ENCODE results near the gene NCKAP5. TPM values are rescaled to one million over a fixed set of nuclear protein-coding genes. Genes with fewer than 3 reads are reported as not detected.

Gene NCKAP5
- polyA plus RNA-seq, 1 donor: 3.3 TPM

GRCh38 chr2:132667706-132668105, 900.6 kb downstream of the NCKAP5 start:
- DNase-seq (ENCODE audit: low read depth): no peak

DNA sequence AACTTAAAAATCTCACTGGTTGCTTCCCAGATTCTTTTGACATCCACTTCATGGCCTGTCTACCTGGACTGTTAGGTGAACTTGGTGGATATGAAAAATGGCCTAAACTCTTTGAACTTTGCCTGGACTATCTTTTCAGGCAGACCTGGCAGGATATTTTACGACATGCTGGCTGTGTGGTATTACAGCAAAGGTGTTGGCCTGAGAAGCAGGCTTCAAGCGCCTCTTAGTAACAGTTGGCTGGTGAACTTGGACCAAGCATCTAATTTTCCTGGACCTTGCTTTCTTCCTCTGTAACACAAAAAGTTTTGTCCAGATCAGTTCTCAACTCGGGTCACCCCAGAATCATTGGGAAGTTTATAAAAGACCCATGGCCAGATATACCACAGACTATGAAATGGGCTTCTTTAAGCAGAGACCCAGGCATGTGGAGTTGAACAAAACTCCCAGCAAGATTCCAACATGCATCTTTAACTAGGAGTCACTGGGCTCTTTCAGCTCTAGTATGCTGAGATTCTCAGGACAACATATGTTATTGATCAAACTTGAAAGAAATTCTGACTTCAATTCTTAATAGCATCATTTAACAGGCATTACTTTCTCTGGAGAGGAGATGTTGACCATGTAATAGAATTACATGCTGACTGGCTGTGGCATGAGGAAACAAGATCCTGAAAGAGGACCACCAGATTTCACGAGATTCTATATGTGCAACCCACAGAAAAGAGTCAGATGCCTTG, 902.7 kb downstream of the NCKAP5 start:
- DNase-seq (ENCODE audit: low read depth): no peak

GRCh38 chr2:132664096-132664495, 904.2 kb downstream of the NCKAP5 start:
- DNase-seq (ENCODE audit: low read depth): no peak

- DNase-seq (ENCODE audit: low read depth): no peak
These were observed 905.5 kb downstream of the NCKAP5 start for GRCh38 chr2:132662732-132663131.

- no peak for DNase-seq (ENCODE audit: low read depth)
These were observed 908.9 kb downstream of the NCKAP5 start for GRCh38 chr2:132659331-132659730.

DNA sequence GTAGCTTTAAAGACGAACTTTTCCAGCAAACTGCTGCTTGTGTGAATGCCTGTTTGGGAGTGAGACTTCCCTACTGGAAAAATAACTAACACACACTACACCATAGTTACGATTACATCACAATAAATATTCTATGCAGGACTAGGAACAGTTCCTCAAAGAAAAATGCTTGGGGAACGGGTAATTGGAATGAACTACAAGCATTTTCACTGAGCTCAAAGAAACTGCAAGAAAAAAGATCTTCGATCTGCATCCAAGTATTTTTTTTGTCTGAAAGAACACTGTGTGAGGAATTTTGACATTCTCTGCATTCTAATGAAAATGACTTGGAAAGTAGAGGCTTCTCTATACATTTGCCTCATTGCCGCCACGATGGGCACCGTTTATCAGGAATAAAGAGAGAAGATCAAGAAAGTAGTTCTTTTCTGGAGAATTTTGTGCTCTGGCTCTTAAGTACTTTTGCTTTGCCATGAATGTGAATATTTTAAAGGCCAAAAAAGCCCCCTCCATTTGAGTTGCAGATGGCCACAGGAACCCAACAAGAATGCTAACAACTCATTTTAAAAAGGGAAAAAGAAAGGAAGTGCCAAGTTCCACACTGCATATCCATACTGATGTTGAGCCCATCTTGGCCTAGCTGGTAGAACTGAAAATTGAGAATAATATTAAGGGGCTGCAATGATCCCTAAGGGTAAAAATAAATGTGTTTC, 911.8 kb downstream of the NCKAP5 start:
- peak; percentile 41 for DNase-seq (ENCODE audit: low read depth)

- no peak for DNase-seq (ENCODE audit: low read depth)
These were observed 913.3 kb downstream of the NCKAP5 start for GRCh38 chr2:132654968-132655367.

- DNase-seq (ENCODE audit: low read depth): no peak
These were observed 913.9 kb downstream of the NCKAP5 start for GRCh38 chr2:132654335-132654734.

GRCh38 chr2:132652474-132652873, 915.8 kb downstream of the NCKAP5 start:
- DNase-seq (ENCODE audit: low read depth): no peak

GRCh38 chr2:132651115-132652045, 916.9 kb downstream of the NCKAP5 start:
- no peak for DNase-seq (ENCODE audit: low read depth)

DNA sequence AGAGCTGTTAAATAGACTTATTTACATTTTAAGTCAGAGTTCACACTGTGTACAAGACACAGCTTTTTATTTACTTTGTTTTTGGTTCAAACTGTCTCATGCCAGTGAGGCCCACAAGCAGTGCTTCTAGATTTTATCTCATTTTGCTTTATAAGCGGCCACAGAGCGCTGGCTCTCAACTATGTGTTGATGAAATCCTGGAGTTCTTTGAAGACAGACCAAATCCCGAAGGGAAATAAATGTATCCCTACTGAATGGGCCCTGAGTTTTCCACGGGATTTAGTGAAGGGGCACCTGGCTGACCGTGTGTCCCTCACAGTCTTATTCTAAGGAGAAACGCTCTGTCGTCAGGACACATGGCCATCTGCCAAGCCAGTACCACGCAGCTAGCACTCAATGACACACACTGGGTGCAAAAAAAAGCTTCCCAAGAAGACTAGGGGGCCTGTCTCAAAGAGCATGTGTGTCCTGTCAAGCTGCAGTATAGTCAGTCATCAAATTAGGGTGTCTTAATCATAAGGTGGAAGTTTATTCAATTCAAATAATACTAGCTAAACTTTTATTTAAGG, 921.6 kb downstream of the NCKAP5 start:
- no peak for DNase-seq (ENCODE audit: low read depth)

DNA sequence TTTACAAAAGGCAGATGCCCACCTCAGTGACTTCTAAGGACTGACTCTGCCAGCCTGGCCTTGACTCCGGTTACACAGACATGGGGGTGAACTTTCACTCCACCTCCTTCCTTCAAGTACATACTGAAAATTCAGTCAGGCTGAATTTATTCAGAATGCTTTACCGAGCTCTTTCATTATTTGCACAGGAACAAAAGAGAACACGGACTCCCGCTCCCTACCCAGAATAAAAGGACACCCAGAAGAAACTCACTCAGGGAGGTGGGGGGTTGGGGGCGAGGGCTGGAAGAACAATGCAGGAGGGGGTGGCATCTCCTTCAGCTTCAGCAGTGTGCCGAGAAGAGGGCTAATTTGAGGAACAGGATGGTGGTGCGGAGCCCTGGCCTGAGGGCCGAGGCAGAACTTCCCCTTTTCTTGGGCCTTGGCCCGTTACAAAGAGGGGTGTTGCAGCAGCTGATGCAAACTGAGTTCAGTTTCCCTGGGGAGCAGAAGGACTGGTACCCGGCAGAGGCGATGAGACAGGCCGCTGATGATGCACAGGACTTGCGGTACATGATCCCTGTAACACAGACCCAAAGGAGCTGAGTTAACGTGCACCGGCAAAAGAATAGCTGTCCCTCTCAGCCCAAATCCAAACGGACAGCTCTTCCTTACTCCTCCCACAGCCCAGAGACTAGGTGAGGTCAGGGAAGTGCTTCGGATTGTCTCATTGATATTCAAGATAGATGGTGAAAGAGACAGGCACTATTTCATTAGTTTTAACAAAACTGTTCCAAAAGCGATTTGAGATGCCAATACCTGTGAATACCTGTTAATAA, 922.3 kb downstream of the NCKAP5 start:
- no peak for DNase-seq (ENCODE audit: low read depth)

DNA sequence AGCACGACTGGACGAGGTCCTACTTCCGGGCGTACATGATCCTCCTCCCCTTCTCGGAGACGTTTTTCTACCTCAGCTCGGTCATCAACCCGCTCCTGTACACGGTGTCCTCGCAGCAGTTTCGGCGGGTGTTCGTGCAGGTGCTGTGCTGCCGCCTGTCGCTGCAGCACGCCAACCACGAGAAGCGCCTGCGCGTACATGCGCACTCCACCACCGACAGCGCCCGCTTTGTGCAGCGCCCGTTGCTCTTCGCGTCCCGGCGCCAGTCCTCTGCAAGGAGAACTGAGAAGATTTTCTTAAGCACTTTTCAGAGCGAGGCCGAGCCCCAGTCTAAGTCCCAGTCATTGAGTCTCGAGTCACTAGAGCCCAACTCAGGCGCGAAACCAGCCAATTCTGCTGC, 923.1 kb downstream of the NCKAP5 start:
- no peak for DNase-seq (ENCODE audit: low read depth)

DNA sequence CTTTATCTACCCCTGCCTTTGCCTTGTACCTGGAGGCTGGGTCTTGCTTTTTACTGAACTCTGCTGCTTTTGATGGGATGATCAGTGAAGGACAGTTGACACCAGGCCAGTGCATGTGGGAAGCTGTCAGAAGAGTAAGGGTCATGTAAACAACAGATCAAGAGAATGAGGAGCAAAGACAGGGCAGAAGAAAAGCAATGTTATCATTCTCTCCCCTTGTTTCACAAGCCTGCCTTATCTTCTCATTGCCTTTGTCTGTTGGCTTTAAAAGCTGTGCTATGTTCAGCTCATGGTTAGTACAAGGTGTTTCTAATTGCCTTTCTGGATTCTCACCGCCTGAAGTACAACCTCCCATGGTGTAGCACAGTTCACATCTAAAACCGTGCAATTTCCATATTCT, 925.8 kb downstream of the NCKAP5 start:
- no peak for DNase-seq (ENCODE audit: low read depth)

GRCh38 chr2:132641819-132642218, 926.4 kb downstream of the NCKAP5 start:
- DNase-seq (ENCODE audit: low read depth): no peak

GRCh38 chr2:132640116-132640515, 928.1 kb downstream of the NCKAP5 start:
- no peak for DNase-seq (ENCODE audit: low read depth)

DNA sequence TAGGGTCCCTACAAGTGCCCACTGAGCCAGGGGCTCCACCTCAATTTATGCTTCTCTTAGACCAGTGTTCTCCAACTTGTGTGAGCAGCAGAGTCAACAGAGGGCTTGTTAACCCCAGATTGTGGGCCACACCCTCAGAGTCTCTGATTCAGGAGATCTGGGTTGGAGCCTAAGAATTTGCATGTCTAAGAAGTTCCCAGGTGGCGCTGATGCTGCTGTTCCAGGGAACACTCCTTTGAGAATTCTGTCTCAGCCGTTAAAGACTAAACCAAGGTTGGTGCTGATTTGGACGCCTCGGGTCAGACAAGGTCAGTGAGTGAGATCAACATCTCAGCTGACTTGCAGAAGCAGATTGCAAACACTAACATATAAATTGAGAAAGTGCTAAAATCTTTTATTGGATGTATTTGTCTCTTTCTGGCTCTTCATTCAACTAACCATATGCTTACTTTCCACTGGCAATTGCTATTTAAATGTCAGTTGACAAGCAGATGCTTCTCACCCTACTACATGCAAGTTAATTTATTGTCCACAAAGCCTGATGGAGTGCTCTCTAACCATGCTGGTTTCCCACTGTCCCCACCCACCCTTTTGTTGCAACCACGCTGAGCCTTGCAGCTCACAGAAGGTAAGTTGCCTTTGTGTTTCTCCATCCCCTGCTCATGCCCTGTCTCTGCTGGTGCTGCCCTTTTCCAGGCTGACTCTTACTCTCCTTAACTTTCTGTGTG, 929.8 kb downstream of the NCKAP5 start:
- DNase-seq (ENCODE audit: low read depth): no peak

- no peak for DNase-seq (ENCODE audit: low read depth)
These were observed 931.9 kb downstream of the NCKAP5 start for GRCh38 chr2:132636346-132636745.

DNA sequence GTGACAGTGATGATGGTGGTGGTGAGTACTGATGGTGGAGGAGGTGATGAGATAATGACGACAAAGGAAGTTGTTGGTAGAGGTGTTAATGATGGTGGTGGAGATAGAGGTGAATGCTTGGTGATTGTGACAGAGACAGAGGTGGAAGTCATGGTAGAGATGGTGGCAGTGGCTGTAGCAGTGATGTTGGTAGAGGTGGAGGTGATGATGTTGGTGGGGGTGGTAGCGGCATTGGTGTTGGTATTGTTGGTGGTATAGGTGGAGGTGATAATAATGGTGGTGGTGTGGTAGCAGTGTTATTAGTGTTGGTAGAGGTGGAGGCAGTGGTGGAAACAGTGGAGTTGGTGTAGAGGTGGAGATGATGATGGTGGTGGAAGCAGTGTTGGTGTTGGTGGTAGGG, 934.6 kb downstream of the NCKAP5 start:
- no peak for DNase-seq (ENCODE audit: low read depth)

DNA sequence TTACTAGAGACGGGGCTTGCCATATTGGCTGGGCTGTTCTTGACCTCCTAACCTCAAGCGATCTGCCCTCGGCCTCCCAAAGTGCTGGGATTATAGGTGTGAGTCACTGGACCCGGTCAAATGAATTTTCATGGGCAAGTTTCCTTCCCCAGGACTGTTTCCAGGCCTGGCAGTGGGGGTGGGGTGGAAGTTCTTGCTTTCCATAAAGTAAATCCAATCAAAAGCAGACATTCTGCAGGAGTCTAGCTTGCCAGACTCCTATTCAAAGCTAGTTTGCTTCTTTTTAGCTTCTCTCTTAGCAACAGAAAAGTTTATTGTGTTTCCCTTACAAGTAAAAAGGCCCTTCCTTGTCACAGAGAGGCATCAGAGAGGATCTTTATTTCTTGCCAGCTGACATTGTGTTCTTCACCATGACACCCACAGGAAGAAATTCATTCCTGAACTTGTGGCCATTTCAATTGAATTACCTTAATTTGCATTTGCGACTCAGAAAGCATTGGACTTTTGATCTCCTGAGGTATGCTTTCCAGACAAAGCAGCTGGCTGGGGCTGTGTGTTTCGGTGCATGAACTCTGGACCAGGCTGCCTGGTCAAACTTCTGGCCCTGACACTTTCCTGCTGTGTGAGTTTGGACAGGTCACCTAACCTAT, 936.1 kb downstream of the NCKAP5 start:
- no peak for DNase-seq (ENCODE audit: low read depth)
